ENCODE measurements around the gene ASTN2.

The ASTN2 gene

DNA sequence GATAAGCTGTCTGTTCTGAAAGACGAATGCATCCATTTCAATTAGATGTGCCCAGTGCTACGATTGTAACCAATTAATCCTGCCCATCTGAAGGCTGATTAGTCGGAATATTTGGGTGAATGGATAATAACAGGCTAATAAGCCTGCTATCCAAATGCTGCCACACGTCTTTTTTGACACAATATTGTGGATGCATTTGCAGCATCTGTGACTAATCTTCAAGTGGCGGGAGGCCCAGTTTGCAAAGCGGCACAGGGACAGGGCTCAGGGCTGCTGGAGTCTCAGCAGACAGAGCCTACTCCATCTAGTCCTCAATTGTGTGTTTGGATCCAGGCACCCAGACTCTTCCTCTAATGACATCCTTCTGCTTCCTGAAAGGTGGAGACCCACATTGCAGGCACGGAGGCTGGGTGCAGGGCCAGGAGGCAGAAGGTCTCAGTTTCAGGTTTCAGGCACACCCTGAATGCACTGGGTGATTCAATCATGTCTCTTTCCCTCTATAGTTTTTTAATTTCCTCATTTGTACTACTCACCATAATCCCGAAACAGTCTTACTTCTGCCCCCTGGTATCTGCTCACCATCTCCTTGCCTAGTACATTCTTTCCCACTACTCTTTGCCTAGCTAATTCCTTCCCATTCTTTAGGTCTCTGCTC lies 169.6 kb downstream of the ASTN2 start:
- DNase-seq (ENCODE audit: low spot score), result peak; percentile 52

DNA sequence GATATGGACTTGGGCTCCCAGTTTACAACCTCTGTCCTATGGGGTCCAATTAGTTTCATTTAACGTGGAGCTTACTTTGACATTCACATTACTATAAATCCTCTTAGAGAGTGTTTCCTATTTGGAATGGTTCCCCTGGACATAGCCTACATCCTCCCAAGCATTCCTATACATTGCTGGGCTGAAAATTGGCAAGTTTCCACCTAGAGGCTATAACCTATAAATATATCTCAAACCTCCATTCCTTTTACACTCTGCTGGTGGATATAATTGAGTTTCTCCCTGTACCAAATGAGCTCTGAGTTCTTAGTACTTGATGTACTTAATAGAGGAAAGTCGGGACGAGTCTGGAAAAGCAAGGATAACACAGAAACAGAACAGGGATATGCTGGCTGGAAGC lies 172.8 kb downstream of the ASTN2 start:
- no peak for DNase-seq (ENCODE audit: low spot score)

DNA sequence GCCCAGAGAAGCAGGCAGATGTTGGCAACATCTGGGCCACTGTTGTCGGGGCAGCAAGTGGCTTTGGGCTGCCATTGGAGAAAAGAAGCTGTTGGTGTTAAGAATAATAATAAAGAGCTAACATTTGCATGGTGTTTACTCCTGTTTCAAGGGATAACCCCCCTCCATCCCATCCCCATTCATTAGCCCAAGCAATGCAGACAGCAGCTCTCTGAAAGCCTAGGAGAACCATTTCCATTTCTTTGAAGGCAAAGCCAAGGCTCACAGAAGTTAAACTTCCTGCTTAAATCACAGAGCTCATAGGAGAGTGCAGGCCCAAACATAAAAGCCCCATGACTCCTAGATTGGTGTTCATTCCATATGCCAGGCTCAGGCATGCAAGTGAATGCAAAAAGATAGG lies 175.4 kb downstream of the ASTN2 start:
- no peak for DNase-seq (ENCODE audit: low spot score)

DNA sequence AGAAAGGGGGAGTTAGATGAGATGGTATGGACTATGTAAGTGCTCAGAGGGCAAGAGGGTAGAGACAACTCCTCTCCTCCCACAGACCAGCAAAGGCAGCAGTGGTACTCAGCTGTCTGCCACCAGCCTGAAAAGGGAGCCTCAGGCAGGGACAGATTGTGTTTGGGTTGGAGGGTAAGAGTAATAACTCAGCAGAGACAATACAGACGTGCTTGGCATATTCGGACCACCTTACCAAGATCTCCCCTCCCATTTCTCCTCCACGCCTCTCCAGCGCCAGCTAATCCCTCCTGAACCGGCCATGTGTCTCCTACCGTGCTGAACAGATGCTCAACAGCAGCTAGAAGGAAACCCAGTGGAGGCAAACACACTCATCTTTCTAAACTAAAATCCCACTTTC lies 180.8 kb downstream of the ASTN2 start:
- DNase-seq (ENCODE audit: low spot score), result no peak

DNA sequence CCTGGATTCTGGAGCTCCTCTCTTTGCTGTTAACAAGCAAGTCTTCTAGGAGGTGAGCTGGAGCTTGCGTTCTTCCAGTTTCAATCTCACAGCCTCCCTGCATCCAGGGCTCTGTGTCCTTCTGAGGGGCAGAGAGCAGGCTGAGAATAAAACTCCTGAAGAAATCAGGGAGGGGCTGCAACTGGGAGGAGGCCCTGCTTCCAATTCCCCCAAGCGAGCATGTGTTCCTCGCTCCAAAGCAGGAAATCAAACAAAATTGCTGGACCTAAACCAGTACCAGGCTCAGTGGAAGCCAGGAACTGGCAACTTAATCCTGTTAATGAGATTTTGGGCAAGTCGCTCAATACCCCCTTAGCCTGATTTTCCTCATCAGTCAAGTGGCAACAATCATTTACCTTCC lies 181.8 kb downstream of the ASTN2 start:
- no peak for DNase-seq (ENCODE audit: low spot score)

DNA sequence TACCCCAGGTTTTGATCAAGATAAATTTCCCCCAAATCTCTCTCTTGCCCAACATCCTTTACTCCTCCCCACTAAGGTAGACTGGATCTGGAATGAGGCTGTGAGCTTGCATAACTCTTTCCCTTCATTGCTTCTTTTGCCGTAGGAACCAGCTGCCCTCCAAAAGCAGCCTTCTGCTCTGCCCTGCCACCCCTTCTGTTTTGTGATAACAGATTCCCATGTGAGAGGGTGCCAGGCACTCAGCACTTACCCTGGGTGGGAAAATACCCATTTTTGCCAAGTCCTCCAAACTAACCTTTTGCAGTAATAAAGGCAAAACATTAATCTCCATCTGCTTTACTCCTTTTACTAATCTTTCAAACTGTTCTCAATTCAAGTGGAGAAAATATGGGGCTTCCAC lies 182.6 kb downstream of the ASTN2 start:
- no peak for DNase-seq (ENCODE audit: low spot score)

DNA sequence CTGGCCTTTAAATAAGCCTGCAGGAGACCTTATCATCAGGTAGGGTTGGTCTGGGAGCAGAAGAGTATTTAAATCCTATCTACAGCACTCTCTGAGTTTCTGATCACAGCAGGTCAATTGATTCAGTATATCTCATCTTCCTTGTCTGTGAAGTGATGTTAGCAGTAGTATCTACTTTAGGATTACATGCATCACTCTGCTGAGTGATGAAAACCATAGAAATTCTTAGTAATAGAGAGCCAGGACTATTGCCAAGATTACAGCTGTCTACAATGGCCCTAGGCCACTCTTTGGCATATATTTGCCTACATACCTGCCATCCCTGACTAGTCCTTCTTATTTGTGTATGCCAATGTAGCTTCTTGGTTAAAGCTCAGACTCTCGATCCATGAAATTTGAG lies 183.8 kb downstream of the ASTN2 start:
- no peak for DNase-seq (ENCODE audit: low spot score)

DNA sequence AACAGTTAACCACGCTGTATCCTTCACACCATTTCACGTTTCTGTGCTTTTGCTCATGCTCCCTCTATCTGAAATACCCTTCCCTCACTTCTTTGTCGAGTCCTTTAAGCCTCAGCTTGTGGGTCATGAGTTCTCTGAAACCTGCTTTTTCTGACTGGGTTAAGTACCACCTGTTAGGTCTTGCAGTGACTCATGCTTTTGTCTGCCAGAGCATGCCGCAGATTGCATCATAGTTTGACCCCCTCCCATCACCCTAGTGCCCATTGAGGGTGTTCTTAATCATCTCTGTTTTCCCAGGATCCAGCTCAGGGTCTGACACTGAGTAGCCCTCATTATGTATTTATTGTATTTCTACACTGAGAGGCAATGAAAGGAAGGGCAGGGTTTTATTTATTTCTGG lies 190.2 kb downstream of the ASTN2 start:
- no peak for DNase-seq (ENCODE audit: low spot score)

DNA sequence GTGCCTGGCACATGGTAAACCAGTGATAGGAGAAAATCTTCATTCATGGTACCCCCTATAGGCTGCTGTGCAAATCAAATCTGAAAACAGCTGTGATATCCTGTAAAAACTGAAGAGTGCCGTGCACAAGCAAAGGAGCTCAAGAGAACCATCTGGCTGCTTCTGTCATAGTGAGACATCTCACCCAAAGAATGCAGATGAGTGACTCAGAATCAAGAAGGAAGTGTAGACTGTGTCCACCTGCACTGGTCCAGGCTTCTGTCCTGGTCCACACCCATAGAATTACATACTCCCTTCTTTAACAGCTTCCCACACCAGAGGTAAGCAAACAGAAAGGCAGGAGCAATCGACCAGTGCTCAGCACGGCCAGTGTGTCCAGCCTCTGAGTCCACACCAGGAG lies 195.9 kb downstream of the ASTN2 start:
- no peak for DNase-seq (ENCODE audit: low spot score)

DNA sequence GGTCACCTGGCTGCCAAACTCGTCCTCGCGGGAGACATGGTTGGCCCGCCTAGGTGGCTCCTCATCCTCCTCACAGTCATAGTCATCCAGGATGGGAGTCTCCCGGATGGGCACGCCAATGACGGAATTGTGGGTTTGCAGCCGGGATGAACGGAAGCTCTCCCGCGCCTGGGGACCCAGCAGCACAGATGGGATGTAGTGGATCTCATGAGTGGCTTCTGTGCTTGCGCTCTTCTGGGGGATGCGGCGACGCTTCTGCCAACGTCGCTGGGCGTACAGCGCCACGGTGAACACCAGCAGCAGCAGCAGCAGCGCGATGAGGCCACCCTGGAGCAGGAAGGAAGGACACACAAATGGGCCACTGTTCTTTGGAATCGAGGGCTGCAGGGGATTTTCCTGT lies 200.4 kb downstream of the ASTN2 start:
- no peak for DNase-seq (ENCODE audit: low spot score)

DNA sequence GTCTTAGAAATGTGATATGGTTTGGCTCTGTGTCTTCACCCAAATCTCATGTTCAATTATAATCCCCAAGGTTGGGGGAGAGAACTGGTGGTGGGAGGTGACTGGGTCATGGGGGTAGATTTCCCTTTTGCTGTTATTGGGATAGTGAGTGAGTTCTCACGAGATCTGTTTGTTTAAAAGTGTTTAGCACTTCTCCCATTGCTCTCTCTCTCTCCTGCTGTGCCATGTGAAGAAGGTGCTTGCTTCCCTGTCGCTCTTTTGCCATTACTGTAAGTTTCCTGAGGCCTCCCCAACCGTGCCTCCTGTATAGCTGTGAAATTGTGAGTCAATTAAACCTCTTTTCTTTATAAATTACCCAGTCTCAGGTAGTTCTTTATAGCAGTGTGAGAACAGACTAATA lies 203.6 kb downstream of the ASTN2 start:
- DNase-seq (ENCODE audit: low spot score), result no peak

DNA sequence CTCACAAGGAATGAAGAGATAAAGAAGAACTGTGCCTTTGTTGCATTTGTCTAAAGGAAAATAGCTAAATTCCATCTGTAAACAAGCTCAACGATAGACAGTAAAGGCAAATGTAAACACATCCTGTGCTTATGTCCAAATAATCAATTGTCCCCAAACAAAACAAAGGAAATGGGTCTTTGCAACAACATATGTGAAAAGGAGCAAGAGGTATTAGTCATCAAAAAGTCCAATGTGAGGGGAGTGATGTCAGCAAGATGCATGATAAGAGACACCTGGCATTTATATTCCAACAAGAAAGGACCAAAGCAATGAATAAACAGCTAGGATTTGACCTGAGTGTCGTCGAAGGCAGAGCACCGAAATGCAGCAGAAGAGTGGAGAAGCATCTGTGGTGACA lies 209.1 kb downstream of the ASTN2 start:
- DNase-seq (ENCODE audit: low spot score), result no peak

DNA sequence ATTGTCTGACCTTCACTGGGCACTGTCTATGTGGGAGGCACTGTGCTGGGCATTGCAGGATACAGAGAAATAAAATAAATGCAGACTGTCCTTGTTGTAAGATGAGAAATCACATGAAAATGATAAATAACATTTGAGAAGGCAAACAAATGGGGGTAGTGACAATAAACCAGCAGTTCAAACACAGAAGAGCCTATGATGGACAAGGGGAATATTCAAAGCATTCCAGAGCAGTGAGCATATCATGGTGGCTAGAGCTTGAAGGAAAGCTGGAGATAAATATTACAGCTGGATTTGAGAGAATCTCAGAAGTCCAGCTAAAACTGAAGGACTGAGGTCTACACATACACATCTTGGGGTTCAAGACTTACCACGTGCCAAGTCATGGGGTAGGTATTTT lies 209.9 kb downstream of the ASTN2 start:
- DNase-seq (ENCODE audit: low spot score), result no peak

DNA sequence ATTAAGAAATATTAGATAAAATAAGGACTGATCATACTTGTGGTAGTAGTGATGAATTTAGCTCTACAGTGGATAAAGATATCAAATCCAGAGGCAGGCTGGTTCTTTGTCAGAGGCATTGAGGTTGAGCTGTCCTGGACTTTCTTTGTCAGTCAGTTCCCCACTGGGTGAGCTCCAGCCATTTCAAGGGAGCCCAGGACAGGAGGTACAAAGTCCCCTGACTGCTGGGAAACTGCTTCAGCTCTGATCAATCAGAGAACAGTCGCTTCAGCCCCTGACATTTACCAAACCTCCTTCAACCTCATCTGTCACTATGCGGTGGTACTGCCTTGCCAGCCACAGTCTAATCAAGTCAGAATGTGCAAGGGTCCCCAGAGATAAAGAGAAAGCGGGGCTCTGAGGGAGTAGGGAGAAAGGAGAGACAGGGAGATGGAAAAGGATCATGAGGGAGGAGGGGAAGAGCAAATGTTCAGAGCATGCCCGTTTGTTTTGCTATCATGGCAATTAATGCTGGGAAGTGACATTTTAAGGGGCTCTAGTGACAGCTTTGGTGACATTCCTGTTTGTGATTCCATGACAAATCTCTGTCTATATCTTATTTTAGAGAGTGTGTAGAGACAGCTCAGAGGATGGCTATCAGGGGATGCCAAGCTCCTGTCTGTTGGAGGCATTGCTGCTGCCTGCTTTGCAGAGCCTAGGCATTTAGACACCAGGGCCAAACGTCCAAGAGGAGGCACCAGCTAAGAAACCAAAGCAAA lies 223.2 kb downstream of the ASTN2 start:
- no peak for DNase-seq (ENCODE audit: low spot score)

DNA sequence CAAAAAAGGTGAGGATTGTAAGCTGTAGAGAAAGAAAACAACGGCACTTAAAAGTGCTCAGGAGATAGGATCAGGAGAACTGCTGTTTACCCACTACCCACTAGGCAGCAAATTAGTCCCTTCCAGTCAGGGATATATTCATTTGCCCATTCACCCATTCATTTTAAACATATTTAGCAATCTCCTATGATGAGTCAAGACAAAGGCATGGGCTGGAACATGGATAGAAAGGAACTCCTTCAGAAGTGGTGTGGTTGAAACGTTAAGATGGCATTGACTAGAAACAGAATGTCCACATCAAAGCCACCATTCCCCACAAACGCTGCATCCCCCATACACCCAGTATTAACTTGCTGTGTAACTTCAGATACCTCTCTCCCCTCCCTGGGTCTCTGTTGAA lies 225.7 kb downstream of the ASTN2 start:
- DNase-seq (ENCODE audit: low spot score), result no peak

DNA sequence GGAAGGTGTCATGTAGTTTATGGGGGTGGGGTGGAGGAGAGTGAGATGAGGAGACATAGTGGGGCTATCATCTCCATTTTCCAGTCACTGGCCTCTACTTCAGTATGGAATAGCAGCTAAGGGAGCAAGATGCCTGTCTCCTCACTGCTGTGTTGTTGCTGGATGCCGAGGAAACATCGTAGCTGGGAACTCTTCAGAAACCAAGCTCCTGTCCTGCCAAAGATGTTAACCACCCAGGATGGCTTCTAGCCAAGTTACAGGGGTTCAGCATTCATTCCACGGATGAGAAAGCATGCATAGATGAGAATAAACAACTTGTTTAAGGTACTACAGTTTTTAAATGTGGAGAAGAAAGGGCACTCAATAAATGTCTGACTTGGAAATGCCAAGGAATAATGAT lies 226.5 kb downstream of the ASTN2 start:
- DNase-seq (ENCODE audit: low spot score), result no peak

DNA sequence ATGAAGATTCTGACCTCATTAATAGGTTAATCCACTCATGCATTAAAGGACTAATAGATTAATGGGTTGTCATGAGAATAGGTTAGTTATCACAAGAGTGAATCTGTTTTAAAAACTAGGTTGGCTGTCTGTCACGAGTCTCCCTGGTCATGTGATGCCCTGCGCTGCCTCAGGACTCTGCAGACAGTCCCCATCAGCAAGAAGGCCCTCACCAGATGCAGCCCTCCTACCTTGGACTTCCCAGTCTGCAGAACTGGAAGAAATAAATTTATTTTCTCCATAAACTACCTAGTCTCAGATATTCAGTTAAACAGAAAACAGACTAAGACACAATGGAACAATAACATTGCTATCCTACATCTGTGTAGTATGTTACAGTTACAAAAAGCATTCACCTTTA lies 227.4 kb downstream of the ASTN2 start:
- no peak for DNase-seq (ENCODE audit: low spot score)

DNA sequence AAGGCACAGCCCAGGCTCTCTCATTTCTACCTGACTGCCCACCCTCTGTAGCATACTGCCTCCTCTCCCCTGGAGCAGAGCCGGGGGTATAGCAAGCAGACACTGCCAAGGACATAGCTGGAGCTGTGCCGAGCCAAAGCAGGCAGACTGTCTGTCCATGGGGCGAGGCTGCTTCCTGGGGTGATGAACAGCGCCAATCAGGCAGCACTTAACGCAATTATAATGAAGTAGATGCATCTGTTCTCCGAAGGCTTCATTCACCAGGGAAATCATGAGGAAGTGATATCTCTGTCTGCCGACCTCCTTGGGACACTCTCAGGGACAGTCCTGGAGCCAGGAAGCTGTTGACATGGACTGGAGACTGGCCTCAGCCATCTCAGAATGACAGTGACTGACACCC lies 230.7 kb downstream of the ASTN2 start:
- DNase-seq (ENCODE audit: low spot score), result no peak

DNA sequence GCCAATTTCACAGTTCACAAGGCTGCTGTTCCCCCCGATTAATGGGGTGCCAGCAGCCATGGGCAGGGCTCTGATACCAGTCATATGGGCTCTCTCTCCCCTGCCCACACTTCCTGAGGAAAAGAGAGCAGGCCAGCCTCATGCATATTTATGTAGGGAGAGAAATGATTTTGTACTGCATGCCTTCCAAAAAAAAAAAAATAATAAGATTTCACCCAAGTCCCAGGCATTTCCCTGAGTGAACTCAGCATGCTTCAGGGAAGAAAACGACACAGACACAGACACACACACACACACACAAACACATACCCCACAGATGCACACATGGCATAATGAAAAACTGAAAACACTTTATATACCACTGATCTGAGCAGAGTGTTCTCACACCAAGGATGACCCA lies 232.8 kb downstream of the ASTN2 start:
- DNase-seq (ENCODE audit: low spot score), result no peak

DNA sequence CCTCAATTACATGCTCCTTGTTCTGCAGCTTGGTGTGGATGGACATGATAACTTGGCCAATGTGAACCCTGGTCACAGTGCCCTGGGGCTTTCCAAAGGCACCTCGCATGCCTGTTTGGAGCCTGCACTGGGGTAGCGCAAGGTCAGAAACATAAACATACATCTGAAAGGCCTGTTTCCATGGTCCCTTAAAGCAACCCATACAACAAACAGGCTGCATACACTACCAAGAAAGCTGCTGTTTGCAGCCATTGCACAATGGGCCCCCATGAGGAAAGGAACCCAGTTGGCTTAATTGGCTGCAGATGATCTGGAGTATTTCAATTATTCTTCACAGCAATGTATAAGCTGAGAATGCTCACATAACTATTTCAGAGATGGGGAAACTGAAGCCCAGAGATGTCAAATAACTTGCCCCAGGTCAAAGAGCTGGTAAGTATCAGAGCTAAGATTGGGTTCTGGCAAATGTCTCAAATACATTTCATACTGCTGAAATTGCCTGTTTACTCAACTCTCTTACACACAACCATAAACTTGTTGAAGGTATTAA lies 233.9 kb downstream of the ASTN2 start:
- DNase-seq (ENCODE audit: low spot score), result no peak

DNA sequence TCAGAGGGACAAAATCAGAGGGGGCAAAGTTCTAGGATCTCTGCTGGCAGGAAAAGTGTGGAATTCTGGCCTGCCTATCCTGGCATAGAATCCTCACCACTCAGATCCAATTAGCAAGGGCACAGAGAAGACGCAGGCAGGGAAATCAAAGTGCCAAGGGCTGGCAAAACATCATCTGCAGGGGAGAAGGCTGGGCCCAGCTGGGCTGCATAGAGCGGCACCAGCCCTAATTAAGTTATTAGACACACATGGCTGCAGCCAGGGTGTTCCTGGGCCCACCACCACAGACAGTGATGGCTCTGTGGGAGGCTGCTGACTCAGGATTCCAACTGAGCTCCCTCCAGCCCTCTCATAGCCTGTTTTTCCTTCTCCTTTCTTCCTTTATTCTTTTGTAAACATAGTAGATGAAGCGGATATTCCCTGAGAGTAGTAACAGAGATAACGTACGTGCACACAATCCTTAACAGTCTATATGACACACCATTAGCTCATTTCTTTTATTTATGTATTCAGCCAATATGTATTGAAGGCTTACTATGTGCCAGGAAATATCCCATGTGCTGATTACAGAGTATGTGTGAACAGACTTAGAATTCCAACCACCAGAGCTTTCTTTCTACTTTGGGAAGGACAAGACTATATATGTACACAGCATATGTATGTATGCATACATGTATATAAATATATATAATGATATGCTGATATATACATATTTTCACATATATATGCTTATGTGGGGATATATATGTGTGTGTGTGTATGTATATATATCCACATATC lies 236.1 kb downstream of the ASTN2 start:
- DNase-seq (ENCODE audit: low spot score), result peak; percentile 69

DNA sequence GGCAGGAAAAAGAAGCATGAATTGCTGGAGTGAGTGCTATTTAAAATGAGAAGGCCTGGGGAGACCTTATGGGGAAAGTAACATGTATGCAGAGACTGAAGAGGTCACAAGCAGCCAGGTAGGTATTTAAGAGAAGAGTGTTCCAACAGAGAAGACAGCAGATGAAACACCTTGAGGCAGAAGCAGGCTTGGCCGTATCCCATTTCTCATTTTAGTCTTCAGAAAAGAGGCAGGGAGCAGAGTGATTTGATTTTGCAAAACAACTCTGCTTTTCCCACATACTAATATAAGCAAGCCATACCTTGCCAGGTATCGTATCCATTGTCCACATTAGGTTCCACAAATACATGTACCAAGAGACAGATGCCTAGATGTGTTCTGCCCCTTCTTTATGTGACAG lies 244.3 kb downstream of the ASTN2 start:
- no peak for DNase-seq (ENCODE audit: low spot score)

DNA sequence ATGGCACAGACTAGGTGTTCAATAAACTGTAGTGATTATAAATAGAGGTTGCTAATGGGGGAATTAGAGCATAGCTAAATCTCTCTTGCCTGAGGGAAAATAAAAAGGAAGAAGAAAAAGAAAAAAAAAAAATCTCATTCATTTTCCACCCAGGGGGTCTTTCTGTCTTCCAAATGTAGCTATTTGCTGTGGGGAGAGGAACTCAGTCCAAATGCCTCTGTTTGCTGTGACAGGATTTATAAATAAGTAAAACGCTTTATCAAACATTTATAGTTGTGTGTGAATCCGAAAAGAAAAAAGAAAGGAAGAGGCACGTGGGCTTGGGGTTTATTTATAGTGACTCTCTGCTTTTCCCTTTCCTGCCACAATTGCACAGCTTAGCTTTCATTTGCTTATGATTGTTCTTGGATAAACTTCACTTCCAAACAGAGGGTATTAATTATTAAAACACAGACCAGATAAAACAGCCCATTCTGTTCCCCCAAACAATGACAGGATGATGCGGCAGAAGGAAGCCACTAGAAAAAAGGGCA lies 245.7 kb downstream of the ASTN2 start:
- no peak for DNase-seq (ENCODE audit: low spot score)
